Liver (tissue), 9 donors: Measurements from ENCODE around the gene D2HGDH. TPM values are rescaled to one million over a fixed set of nuclear protein-coding genes. Genes with fewer than 3 reads are reported as not detected.

Experiments
- DNase-seq: peaks from one replicate; pipeline ENCODE4 v3.0.0-alpha.2; 2017; ENCODE audit warnings: low spot score
- H3K27ac ChIP-seq, 2 donors: one replicate each; pipeline ENCODE4 v1.7.0; 2013; ENCODE audit warnings: inconsistent platforms in 2 of 2, low read length in 2 of 2, control low read depth in 1 of 2, low read depth in 1 of 2, mild to moderate bottlenecking in 1 of 2
- H3K27me3 ChIP-seq, 4 donors: one replicate each; pipeline versions ENCODE4 v1.6.1 to v1.7.0; 2013; ENCODE audit warnings: low read length in 3 of 4, inconsistent platforms in 1 of 4, mild to moderate bottlenecking in 1 of 4, moderate library complexity in 1 of 4; ENCODE audit not compliant: control insufficient read depth in 4 of 4, insufficient read depth in 4 of 4
- H3K36me3 ChIP-seq, 4 donors: one replicate each; pipeline versions ENCODE4 v1.6.1 to v1.7.0; 2013; ENCODE audit warnings: low read length in 3 of 4, mild to moderate bottlenecking in 3 of 4, low read depth in 1 of 4, moderate library complexity in 1 of 4; ENCODE audit not compliant: control insufficient read depth in 4 of 4, insufficient read depth in 3 of 4
- H3K4me1 ChIP-seq, 4 donors: one replicate each; pipeline versions ENCODE4 v1.6.1 to v1.7.0; 2013; ENCODE audit warnings: low read length in 3 of 4, mild to moderate bottlenecking in 3 of 4, moderate library complexity in 1 of 4; ENCODE audit not compliant: control insufficient read depth in 4 of 4, insufficient read depth in 4 of 4
- H3K4me3 ChIP-seq, 3 donors: one replicate each; pipeline versions ENCODE4 v1.6.1 to v1.7.0; 2013; ENCODE audit warnings: low read length in 3 of 3, control low read depth in 1 of 3, low read depth in 1 of 3, mild to moderate bottlenecking in 1 of 3
- H3K9ac ChIP-seq, 2 donors: one replicate each; pipeline ENCODE4 v1.7.0; 2013; ENCODE audit warnings: low read length in 2 of 2, mild to moderate bottlenecking in 2 of 2, moderate library complexity in 2 of 2, control low read depth in 1 of 2, low read depth in 1 of 2
- H3K9me3 ChIP-seq, 4 donors: one replicate each; pipeline versions ENCODE4 v1.6.1 to v1.7.0; 2013; ENCODE audit warnings: low read length in 3 of 4; ENCODE audit not compliant: control insufficient read depth in 4 of 4
- ATF3 ChIP-seq: IDR thresholded peaks from 2 replicates; pipeline ENCODE4 v1.6.1; 2016; ENCODE audit warnings: antibody characterized with exemption
- FOXA2 ChIP-seq: IDR thresholded peaks from 2 replicates; pipeline ENCODE4 v1.6.1; 2016; ENCODE audit warnings: antibody characterized with exemption
- GABPA ChIP-seq, 2 donors: IDR thresholded peaks in 1 of 2; conservative IDR thresholded peaks in 1 of 2; 2 replicates each; pipeline ENCODE4 v1.6.1; 2016; ENCODE audit warnings: antibody characterized with exemption in 2 of 2, mild to moderate bottlenecking in 1 of 2, moderate library complexity in 1 of 2
- HNF4A ChIP-seq, 2 donors: conservative IDR thresholded peaks; 2 replicates each; pipeline ENCODE4 v1.6.1; 2016; ENCODE audit warnings: antibody characterized with exemption in 2 of 2, mild to moderate bottlenecking in 2 of 2
- HNF4G ChIP-seq: IDR thresholded peaks from 2 replicates; pipeline ENCODE4 v1.6.1; 2016; ENCODE audit warnings: antibody characterized with exemption
- JUND ChIP-seq, 2 donors: IDR thresholded peaks; 2 replicates each; pipeline ENCODE4 v1.6.1; 2016; ENCODE audit warnings: antibody characterized with exemption in 2 of 2
- MAX ChIP-seq: IDR thresholded peaks from 2 replicates; pipeline ENCODE4 v1.6.1; 2016; ENCODE audit warnings: antibody characterized with exemption
- NR2F2 ChIP-seq: IDR thresholded peaks from 2 replicates; pipeline ENCODE4 v1.6.1; 2016; ENCODE audit warnings: antibody characterized with exemption
- RAD21 ChIP-seq, 2 donors: IDR thresholded peaks; 2 replicates each; pipeline ENCODE4 v1.6.1; 2016; ENCODE audit warnings: antibody characterized with exemption in 2 of 2, mild to moderate bottlenecking in 2 of 2
- REST ChIP-seq: IDR thresholded peaks from 2 replicates; pipeline ENCODE4 v1.6.1; 2016; ENCODE audit warnings: antibody characterized with exemption, mild to moderate bottlenecking
- RXRA ChIP-seq, 2 donors: IDR thresholded peaks; 2 replicates each; pipeline ENCODE4 v1.6.1; 2017 to 2018; ENCODE audit warnings: antibody characterized with exemption in 2 of 2, mild to moderate bottlenecking in 1 of 2
- SP1 ChIP-seq: IDR thresholded peaks from 2 replicates; pipeline ENCODE4 v1.6.1; 2018; ENCODE audit warnings: antibody characterized with exemption, mild to moderate bottlenecking
- TAF1 ChIP-seq: conservative IDR thresholded peaks from 2 replicates; pipeline ENCODE4 v1.6.1; 2016; ENCODE audit warnings: antibody characterized with exemption, mild to moderate bottlenecking
- YY1 ChIP-seq: IDR thresholded peaks from 2 replicates; pipeline ENCODE4 v1.6.1; 2016; ENCODE audit warnings: antibody characterized with exemption, mild to moderate bottlenecking
- ZBTB33 ChIP-seq: IDR thresholded peaks from 2 replicates; pipeline ENCODE4 v1.6.1; 2016; ENCODE audit warnings: antibody characterized with exemption
- WGBS: extraction: QIAGEN DNeasy Blood & Tissue Kit; methylation state at CpG from one replicate; pipeline ENCODE4 v1.1.7; 2013; 5-methylcytosine and 5-hydroxymethylcytosine counted together
- polyA plus RNA-seq, 2 donors: library from polyadenylated mRNA; stranded (reverse) in 1 of 2; unstranded in 1 of 2; fragments of 200-250 nt in 1 of 2; fragments of >200 nt in 1 of 2; fragmentation: Nextera tagmentation in 1 of 2; extraction: Ambion mirVana in 1 of 2; gene quantifications; one replicate each; pipeline versions ENCODE4 v1.2.1 to v1.2.3, GENCODE V29; 2013 to 2015
- total RNA-seq, 2 donors: library from RNA; depleted of rRNA; stranded (reverse); fragments of >200 nt; gene quantifications; one replicate each; pipeline ENCODE4 v1.2.3, GENCODE V29; 2014
- TF ChIP-seq, protein P1 (sequence below): fragments of 150-350 bp; IDR thresholded peaks from 2 replicates; pipeline ENCODE4 v1.5.1; 2017; ENCODE audit warnings: improper control_type of control experiment, low read depth, low read length; ENCODE audit not compliant: missing input control
- donor health status: healthy.
- donor health status: healthy.
- donor health status: healthy.
- donor health status: healthy.
- donor health status: healthy.

D2HGDH gene
- total and polyA plus RNA-seq, 4 donors: 6.4 to 25.0 (median 13.5) TPM

DNA sequence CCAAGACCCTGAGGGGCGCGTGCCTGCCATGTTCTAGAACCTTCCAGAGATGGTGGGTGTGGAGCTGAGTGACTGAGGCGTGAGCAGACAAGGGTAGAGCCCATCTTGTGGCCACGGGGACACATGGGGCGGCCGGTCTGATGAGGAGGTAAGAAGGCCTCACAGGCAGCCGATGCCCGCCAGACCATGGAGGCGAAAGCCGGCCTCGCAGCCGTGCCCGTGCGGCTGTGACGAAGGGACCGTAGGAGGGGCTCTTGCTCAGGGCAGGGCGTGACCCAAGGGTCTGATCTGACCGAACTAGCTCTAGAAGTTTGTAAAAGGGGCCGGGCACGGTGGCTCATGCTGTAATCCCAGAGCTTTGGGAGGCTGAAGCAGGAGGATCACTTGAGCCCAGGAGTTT lies 19.6 kb downstream of the D2HGDH start:
- H3K4me3 ChIP-seq: no peak overlapping the region
- no peaks in the 10 kb centered on the region for H3K4me1 ChIP-seq
- TF ChIP-seq YY1: no peak
- TF ChIP-seq NR2F2: no peak
- H3K9ac ChIP-seq: no peak overlapping the region
- 96% methylated on average over 20 of the region's 20 CpGs for WGBS
- no peak overlapping the region for H3K27ac ChIP-seq
- no peak for DNase-seq
- peaks cover 4 to 48% (median 19%) of the 10 kb centered on the region in 4 donors for H3K36me3 ChIP-seq
- H3K9me3 ChIP-seq: no peaks in the 10 kb centered on the region
- no peaks in the 10 kb centered on the region for H3K27me3 ChIP-seq

DNA sequence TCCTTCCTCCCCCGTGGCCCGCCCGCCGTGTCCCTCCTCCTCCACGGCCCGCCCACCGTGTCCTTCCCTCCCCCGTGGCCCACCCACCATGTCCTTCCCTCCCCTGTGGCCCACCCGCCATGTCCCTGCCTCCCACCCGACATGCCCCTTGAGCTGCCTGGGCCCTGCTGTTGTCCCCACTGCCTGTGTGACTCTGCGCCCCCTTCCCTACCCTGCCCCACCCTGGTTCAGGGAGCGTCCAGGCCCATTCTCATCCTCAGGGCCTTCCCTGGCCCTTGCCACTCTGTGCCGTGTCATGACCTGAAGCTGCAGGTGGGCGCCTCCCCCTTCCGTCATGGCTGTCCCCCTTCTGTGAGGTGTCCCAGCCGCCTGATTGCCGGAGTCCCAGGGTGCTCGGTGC lies 20.7 kb downstream of the D2HGDH start:
- Histone ChIP-seq H3K27me3 (no peaks in the 10 kb centered on the region), H3K9ac (no peak overlapping the region), H3K9me3 (no peaks in the 10 kb centered on the region), H3K4me3 (no peak overlapping the region), H3K27ac (no peak overlapping the region), H3K4me1 (no peaks in the 10 kb centered on the region), H3K36me3 (peaks cover 4 to 43% (median 22%) of the 10 kb centered on the region in 4 donors)
- no peak for DNase-seq
- 94% methylated on average over 18 of the region's 18 CpGs for WGBS
- no peak for TF ChIP-seq RAD21 (IDR thresholded peaks at IDR 0.05)
- no peak for TF ChIP-seq YY1
- TF ChIP-seq NR2F2: no peak
- TF ChIP-seq MAX: no peak
- no peak for TF ChIP-seq GABPA (IDR thresholded peaks at IDR 0.05 in 1 of 2, conservative IDR thresholded peaks at IDR 0.05 in 1 of 2)
- TF ChIP-seq ZBTB33: no peak
- no peak for TF ChIP-seq ATF3
- TF ChIP-seq, protein P1, sequence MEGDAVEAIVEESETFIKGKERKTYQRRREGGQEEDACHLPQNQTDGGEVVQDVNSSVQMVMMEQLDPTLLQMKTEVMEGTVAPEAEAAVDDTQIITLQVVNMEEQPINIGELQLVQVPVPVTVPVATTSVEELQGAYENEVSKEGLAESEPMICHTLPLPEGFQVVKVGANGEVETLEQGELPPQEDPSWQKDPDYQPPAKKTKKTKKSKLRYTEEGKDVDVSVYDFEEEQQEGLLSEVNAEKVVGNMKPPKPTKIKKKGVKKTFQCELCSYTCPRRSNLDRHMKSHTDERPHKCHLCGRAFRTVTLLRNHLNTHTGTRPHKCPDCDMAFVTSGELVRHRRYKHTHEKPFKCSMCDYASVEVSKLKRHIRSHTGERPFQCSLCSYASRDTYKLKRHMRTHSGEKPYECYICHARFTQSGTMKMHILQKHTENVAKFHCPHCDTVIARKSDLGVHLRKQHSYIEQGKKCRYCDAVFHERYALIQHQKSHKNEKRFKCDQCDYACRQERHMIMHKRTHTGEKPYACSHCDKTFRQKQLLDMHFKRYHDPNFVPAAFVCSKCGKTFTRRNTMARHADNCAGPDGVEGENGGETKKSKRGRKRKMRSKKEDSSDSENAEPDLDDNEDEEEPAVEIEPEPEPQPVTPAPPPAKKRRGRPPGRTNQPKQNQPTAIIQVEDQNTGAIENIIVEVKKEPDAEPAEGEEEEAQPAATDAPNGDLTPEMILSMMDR: no peak
- no peak for TF ChIP-seq FOXA2
- no peak for TF ChIP-seq JUND (IDR thresholded peaks at IDR 0.05)
- no peak for TF ChIP-seq SP1

DNA sequence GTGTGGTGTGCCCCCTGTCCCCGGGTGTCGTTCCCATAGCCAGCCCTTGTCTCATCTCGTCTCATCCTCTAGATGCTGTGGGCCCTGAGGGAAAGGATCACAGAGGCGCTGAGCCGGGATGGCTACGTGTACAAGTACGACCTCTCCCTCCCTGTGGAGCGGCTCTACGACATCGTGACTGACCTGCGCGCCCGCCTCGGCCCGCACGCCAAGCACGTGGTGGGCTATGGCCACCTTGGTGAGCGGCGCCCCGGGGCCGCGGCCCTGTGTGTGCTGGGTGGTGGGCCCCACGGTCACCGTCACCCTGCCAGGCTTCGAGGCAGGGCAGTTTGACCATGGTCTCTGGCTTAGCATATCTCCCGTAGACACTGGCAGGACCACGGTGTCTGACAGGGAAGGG lies 21.3 kb downstream of the D2HGDH start:
- no peak overlapping the region for H3K4me3 ChIP-seq
- 98% methylated on average over 27 of the region's 27 CpGs for WGBS
- H3K36me3 ChIP-seq: peaks cover 4 to 43% (median 22%) of the 10 kb centered on the region in 4 donors
- DNase-seq: no peak
- H3K4me1 ChIP-seq: no peaks in the 10 kb centered on the region
- H3K27me3 ChIP-seq: no peaks in the 10 kb centered on the region
- no peak overlapping the region for H3K27ac ChIP-seq
- no peak for TF ChIP-seq RXRA (IDR thresholded peaks at IDR 0.05)
- no peak for TF ChIP-seq FOXA2
- no peak for TF ChIP-seq YY1
- no peak for TF ChIP-seq HNF4A (conservative IDR thresholded peaks at IDR 0.05)
- no peak for TF ChIP-seq REST
- no peak for TF ChIP-seq HNF4G
- TF ChIP-seq TAF1: no peak
- TF ChIP-seq NR2F2: no peak
- no peak for TF ChIP-seq RAD21 (IDR thresholded peaks at IDR 0.05)
- no peak for TF ChIP-seq MAX
- TF ChIP-seq, protein P1: no peak
- H3K9ac ChIP-seq: no peak overlapping the region
- no peaks in the 10 kb centered on the region for H3K9me3 ChIP-seq
